ENCODE results near the gene CDPF1.
A peak's percentile ranks its signal among the peaks of the same experiment; 100 is the strongest.

Gene CDPF1

GRCh38 chr22:46256358-46256958 lies 6.4 kb upstream of the CDPF1 start:
- DNase-seq: no peak

GRCh38 chr22:46251816-46252380 lies 1.8 kb upstream of the CDPF1 start:
- no peak for DNase-seq

- DNase-seq: no peak
Observed at GRCh38 chr22:46251266-46251665, 1.2 kb upstream of the CDPF1 start.

GRCh38 chr22:46250783-46251125 lies 661 bp upstream of the CDPF1 start:
- DNase-seq: no peak

GRCh38 chr22:46247443-46247975 lies 2.6 kb downstream of the CDPF1 start:
- no peak for DNase-seq

- no peak for DNase-seq
Observed at GRCh38 chr22:46246178-46246577, 3.9 kb downstream of the CDPF1 start.

- no peak for DNase-seq
Observed at GRCh38 chr22:46245511-46245910, 4.6 kb downstream of the CDPF1 start.

GRCh38 chr22:46244771-46245170 lies 5.3 kb downstream of the CDPF1 start:
- no peak for DNase-seq

GRCh38 chr22:46242076-46242475 lies 8.0 kb downstream of the CDPF1 start:
- DNase-seq: peak; percentile 27

- DNase-seq: no peak
Observed at GRCh38 chr22:46241396-46242007, 8.6 kb downstream of the CDPF1 start.

- no peak for DNase-seq
Observed at GRCh38 chr22:46240907-46241306, 9.2 kb downstream of the CDPF1 start.

GRCh38 chr22:46240506-46240905 lies 9.6 kb downstream of the CDPF1 start:
- DNase-seq: peak; percentile 18

- no peak for DNase-seq
Observed at GRCh38 chr22:46240073-46240472, 10.0 kb downstream of the CDPF1 start.

- no peak for DNase-seq
Observed at GRCh38 chr22:46239261-46240048, 10.6 kb downstream of the CDPF1 start.

- no peak for DNase-seq
Observed at GRCh38 chr22:46238541-46238940, 11.6 kb downstream of the CDPF1 start.

GRCh38 chr22:46237453-46238124 lies 12.5 kb downstream of the CDPF1 start:
- DNase-seq: no peak

GRCh38 chr22:46234969-46235368 lies 15.1 kb downstream of the CDPF1 start:
- DNase-seq: no peak

- DNase-seq: peak; percentile 75
Observed at GRCh38 chr22:46233231-46233630, 16.9 kb downstream of the CDPF1 start.

GRCh38 chr22:46230262-46230901 lies 19.7 kb downstream of the CDPF1 start:
- no peak for DNase-seq

- DNase-seq: no peak
Observed at GRCh38 chr22:46229701-46230100, 20.4 kb downstream of the CDPF1 start.

- no peak for DNase-seq
Observed at GRCh38 chr22:46226577-46226976, 23.5 kb downstream of the CDPF1 start.

- DNase-seq: no peak
Observed at GRCh38 chr22:46225631-46226030, 24.5 kb downstream of the CDPF1 start.

GRCh38 chr22:46224898-46225290 lies 25.2 kb downstream of the CDPF1 start:
- no peak for DNase-seq

All from inflammatory macrophage treated with lipopolysaccharide for 4 hours (primary cell).